ENCODE data around the gene ST14. TPM values are rescaled to one million over a fixed set of nuclear protein-coding genes. Genes with fewer than 3 reads are reported as not detected.

The ST14 gene
- polyA plus RNA-seq, 3 donors = 13.3 to 36.0 (median 23.6) TPM

DNA sequence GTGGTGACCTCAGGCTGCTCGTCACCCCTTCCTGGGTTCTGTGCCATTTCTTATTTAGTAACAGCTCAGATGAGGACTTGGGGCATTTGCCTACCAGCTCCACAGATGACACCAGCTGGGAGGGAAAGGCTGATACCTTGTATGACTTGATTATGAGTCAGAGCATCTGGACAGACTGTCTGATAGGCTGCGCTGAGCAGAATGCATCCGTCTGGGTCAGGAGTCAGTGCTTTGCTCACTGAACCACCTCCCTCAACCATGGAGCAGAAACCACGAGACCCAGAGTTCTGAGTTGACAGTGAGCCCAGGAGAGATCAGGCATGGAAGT is 6.8 kb downstream of the ST14 start:
- H3K27me3 Mint-ChIP-seq (ENCODE audit: low read depth in 3 of 3) = peaks cover 0 to 5% (median 3%) of the 10 kb centered on the region in 3 donors
- no peak overlapping the region for H2AFZ ChIP-seq (ENCODE audit: insufficient read depth, low read depth, low read length, poor library complexity, severe bottlenecking)
- peaks cover 60 to 62% of the 10 kb centered on the region in 2 donors for H3K4me1 ChIP-seq (ENCODE audit: control insufficient read depth in 1 of 2, insufficient read depth in 2 of 2, low read length in 2 of 2)
- no peaks in the 10 kb centered on the region for H3K9me3 ChIP-seq (replicated peaks in 1 of 2; ENCODE audit: control insufficient read depth in 1 of 2, insufficient read depth in 1 of 2, low read length in 2 of 2)
- no peaks in the 10 kb centered on the region for H3K36me3 ChIP-seq (replicated peaks in 1 of 2; ENCODE audit: control insufficient read depth in 1 of 2, insufficient read depth in 2 of 2, low read length in 2 of 2)
- H3K9ac ChIP-seq (ENCODE audit: insufficient read depth, low read length, poor library complexity, severe bottlenecking) = no peak overlapping the region
- H3K36me3 Mint-ChIP-seq = peaks cover 10 to 12% of the 10 kb centered on the region in 2 donors
- DNase-seq = peak; percentile 54 to 67 (median 65)
- no peak overlapping the region for H3K4me3 Mint-ChIP-seq
- H3K4me1 Mint-ChIP-seq = peaks cover 71% of the 10 kb centered on the region
- TF ChIP-seq CTCF (IDR thresholded peaks at IDR 0.05) = no peak
- peak overlapping the region; percentile 74 to 94 (median 88) for H3K27ac Mint-ChIP-seq
- no peak overlapping the region for H3K4me2 ChIP-seq (replicated peaks; ENCODE audit: extremely low read depth, low read length, poor library complexity, severe bottlenecking)
- intact Hi-C loops (cut with micrococcal nuclease) = loop anchor here in 1 of 2 donors (10.0 kb wide), 1 partner anchor 148 kb away; the partner anchor contains the start of gene ZBTB44
- H3K27ac ChIP-seq (ENCODE audit: low read depth in 1 of 2, low read length in 2 of 2) = peak overlapping the region in 1 of 2 donors; percentile 69
- peaks cover 0 to 2% (median 0%) of the 10 kb centered on the region in 7 donors for H3K9me3 Mint-ChIP-seq
- H3K27me3 ChIP-seq (ENCODE audit: control insufficient read depth in 2 of 2, insufficient read depth in 2 of 2, low read length in 2 of 2) = no peaks in the 10 kb centered on the region
- H3K79me2 ChIP-seq (ENCODE audit: insufficient read depth, low read length) = peaks cover 78% of the 10 kb centered on the region
- 60% methylated on average over 1 of the region's 4 CpGs for WGBS (ENCODE audit: insufficient coverage)
- H3K4me3 ChIP-seq (replicated peaks in 1 of 3; ENCODE audit: low read depth in 2 of 3, low read length in 3 of 3) = no peak overlapping the region
- peaks cover 32% of the 10 kb centered on the region for H4K20me1 ChIP-seq (ENCODE audit: insufficient read depth, low read length)

DNA sequence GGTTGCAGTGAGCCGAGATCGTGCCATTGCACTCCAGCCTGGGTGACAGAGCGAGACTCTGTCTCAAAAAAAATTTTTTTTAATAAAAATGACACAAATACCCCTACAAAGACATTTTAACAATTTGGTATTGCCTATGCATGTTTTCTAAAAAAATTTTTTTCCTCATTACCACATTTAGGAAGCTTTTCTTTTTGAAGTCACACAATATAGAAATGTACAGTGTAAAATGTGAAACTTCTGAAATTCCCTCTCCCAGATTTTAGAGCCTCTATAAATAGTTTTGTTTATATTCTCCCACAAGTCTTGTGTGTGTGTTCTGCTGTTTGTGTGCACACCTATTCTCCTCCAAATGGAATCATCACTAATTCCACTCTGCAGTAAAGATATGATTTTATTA is 7.6 kb downstream of the ST14 start:
- Histone ChIP-seq H3K36me3 (replicated peaks in 1 of 2; ENCODE audit: control insufficient read depth in 1 of 2, insufficient read depth in 2 of 2, low read length in 2 of 2) (no peaks in the 10 kb centered on the region), H3K4me1 (ENCODE audit: control insufficient read depth in 1 of 2, insufficient read depth in 2 of 2, low read length in 2 of 2) (peaks cover 55 to 61% of the 10 kb centered on the region in 2 donors), H3K9ac (ENCODE audit: insufficient read depth, low read length, poor library complexity, severe bottlenecking) (no peak overlapping the region), H3K27me3 (ENCODE audit: control insufficient read depth in 2 of 2, insufficient read depth in 2 of 2, low read length in 2 of 2) (no peaks in the 10 kb centered on the region), H3K4me2 (replicated peaks; ENCODE audit: extremely low read depth, low read length, poor library complexity, severe bottlenecking) (no peak overlapping the region), H2AFZ (ENCODE audit: insufficient read depth, low read depth, low read length, poor library complexity, severe bottlenecking) (no peak overlapping the region), H4K20me1 (ENCODE audit: insufficient read depth, low read length) (peaks cover 27% of the 10 kb centered on the region), H3K27ac (ENCODE audit: low read depth in 1 of 2, low read length in 2 of 2) (no peak overlapping the region), H3K9me3 (replicated peaks in 1 of 2; ENCODE audit: control insufficient read depth in 1 of 2, insufficient read depth in 1 of 2, low read length in 2 of 2) (no peaks in the 10 kb centered on the region), H3K4me3 (replicated peaks in 1 of 3; ENCODE audit: low read depth in 2 of 3, low read length in 3 of 3) (no peak overlapping the region), H3K79me2 (ENCODE audit: insufficient read depth, low read length) (peaks cover 78% of the 10 kb centered on the region)
- DNase-seq = no peak
- H3K27me3 Mint-ChIP-seq (ENCODE audit: low read depth in 3 of 3) = peaks cover 1 to 5% (median 2%) of the 10 kb centered on the region in 3 donors
- no peak overlapping the region for H3K27ac Mint-ChIP-seq
- peaks cover 67% of the 10 kb centered on the region for H3K4me1 Mint-ChIP-seq
- TF ChIP-seq CTCF (IDR thresholded peaks at IDR 0.05) = no peak
- WGBS (ENCODE audit: insufficient coverage) = no CpG with 5 or more reads among the region's 3 CpGs
- no peak overlapping the region for H3K4me3 Mint-ChIP-seq
- intact Hi-C loops (cut with micrococcal nuclease) = loop anchor here in 1 of 2 donors (10.0 kb wide), 1 partner anchor 148 kb away; the partner anchor contains the start of gene ZBTB44
- H3K9me3 Mint-ChIP-seq = peaks cover 0 to 2% (median 0%) of the 10 kb centered on the region in 7 donors
- peaks cover 10 to 12% of the 10 kb centered on the region in 2 donors for H3K36me3 Mint-ChIP-seq

Measured in CD14-positive monocyte (primary cell).